GM12864 (cell line): ENCODE results near the gene CHADL.

Source experiments
- DNase-seq: peaks from one replicate; pipeline ENCODE4 v3.0.0-alpha.2; 2011; ENCODE audit warnings: low read depth
- H3K4me3 ChIP-seq: 2 replicates; pipeline ENCODE4 v1.5.1; 2011; ENCODE audit warnings: mild to moderate bottlenecking, low read depth, low read length, control low read depth
- TF ChIP-seq, protein P1 (sequence below): IDR thresholded peaks from 2 replicates; pipeline ENCODE4 v1.5.1; 2011; ENCODE audit warnings: low read depth, mild to moderate bottlenecking, moderate library complexity, low read length, control low read depth, inconsistent platforms; ENCODE audit errors: missing control alignments

The CHADL gene

DNA sequence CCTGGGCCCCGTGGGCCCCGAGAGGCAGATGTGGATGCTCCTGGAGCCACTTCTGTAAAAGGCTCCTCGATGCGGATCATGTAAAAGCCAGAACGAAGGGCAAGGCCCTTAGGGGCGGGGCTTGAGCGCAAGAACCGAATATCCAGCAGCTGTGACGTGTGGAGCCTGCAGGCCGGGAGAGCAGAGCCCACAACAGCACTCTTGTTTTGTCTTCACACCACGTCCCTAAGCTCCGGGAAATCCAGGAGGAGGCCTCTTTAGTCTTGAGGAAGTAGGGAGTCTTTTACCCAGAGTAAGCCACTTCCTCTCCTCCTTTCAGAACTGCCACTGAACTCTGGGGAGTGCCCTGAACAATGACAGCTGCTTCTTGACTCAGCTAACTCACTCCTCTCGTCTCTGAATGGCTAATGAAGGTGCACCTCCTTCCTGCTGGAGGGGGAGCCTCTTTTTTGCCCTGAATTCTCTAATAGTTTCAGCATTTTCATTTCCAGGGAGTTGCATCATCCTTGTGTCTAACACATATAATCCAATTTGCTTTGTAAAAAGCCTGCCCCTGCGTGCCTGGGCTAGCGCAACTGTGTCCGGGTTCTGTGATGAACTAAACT lies 23.1 kb downstream of the CHADL start:
- H3K4me3 ChIP-seq, result no peak overlapping the region
- TF ChIP-seq, protein P1, sequence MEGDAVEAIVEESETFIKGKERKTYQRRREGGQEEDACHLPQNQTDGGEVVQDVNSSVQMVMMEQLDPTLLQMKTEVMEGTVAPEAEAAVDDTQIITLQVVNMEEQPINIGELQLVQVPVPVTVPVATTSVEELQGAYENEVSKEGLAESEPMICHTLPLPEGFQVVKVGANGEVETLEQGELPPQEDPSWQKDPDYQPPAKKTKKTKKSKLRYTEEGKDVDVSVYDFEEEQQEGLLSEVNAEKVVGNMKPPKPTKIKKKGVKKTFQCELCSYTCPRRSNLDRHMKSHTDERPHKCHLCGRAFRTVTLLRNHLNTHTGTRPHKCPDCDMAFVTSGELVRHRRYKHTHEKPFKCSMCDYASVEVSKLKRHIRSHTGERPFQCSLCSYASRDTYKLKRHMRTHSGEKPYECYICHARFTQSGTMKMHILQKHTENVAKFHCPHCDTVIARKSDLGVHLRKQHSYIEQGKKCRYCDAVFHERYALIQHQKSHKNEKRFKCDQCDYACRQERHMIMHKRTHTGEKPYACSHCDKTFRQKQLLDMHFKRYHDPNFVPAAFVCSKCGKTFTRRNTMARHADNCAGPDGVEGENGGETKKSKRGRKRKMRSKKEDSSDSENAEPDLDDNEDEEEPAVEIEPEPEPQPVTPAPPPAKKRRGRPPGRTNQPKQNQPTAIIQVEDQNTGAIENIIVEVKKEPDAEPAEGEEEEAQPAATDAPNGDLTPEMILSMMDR, result no peak
- DNase-seq, result peak; percentile 53

DNA sequence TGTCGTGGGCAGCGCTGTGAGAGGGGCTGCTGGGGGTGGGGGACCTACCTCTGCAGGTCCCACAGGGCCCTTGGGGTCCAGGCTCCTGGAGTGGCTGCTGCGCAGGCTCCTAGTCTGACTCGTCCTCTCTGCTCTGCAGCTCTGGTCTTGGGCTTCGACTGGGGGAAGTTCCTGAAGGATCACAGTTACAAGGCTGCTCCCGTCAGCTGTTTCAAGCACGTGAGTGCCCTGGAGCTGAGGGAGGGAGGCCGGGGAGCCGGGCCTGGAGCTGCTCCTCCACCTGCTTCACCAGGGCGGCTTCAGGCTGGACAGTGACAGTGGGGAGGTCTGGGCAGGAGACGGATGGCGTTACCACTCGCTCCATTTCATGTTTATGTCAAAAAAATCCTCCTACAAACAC lies 23.7 kb downstream of the CHADL start:
- TF ChIP-seq, protein P1, result no peak
- DNase-seq, result no peak
- no peak overlapping the region for H3K4me3 ChIP-seq

DNA sequence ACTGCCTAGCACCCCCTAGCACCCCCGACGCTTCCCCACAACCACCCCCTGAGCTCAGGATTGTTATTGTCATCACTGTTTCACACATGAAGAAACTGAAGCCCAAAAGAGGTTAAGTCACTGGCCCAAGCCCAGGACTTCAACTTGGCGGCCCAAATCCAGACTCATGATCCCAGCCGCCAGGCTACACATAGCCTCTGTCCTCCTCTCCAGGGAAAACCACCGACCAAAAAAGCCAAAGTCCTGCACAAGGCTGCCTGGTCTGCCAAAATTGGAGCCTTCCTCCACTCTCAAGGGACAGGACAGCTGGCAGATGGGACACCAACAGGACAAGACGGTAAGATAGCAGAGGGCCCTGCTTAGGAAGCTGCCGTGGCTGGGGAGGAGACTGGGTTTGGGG lies 24.8 kb downstream of the CHADL start:
- no peak for DNase-seq
- no peak overlapping the region for H3K4me3 ChIP-seq
- TF ChIP-seq, protein P1, result no peak

DNA sequence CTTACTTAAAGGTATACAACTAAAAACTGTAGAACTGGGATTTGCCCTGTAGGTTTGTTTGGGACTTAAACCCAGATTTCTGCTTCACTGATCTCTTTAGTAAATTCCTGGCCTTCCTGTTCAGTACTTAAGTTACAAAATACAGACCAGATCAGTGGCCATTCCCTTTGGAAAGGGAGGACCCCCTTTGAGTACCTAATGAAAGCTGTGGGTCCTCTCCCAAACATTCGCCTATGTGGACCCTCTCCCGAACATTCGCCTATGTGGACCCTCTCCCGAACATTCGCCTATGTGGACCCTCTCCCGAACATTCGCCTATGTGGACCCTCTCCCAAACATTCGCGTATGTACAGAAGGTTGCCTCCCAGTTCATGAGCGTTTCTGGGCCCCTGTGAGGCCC lies 25.3 kb downstream of the CHADL start:
- H3K4me3 ChIP-seq, result no peak overlapping the region
- DNase-seq, result no peak
- TF ChIP-seq, protein P1, result no peak

DNA sequence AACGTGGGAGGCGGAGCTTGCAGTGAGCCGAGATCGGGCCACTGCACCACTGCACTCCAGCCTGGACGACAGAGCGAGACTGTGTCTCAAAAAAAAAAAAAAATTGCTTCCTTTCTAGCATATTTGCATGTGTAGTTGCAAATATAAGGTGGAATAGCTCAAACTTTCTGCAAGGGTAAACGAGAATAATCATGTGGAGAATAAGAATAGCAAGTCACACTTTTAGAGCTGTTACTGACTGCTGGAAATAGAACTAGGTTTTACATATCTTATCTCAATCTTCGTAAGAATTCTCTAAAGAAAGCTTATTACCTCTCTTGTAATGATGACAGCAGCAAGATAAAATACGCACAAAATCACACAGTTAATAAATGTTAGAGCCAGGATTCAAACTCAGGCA lies 34.0 kb downstream of the CHADL start:
- H3K4me3 ChIP-seq, result no peak overlapping the region; the same call in 1 of the 2 replicates
- TF ChIP-seq, protein P1, result no peak
- DNase-seq, result no peak

DNA sequence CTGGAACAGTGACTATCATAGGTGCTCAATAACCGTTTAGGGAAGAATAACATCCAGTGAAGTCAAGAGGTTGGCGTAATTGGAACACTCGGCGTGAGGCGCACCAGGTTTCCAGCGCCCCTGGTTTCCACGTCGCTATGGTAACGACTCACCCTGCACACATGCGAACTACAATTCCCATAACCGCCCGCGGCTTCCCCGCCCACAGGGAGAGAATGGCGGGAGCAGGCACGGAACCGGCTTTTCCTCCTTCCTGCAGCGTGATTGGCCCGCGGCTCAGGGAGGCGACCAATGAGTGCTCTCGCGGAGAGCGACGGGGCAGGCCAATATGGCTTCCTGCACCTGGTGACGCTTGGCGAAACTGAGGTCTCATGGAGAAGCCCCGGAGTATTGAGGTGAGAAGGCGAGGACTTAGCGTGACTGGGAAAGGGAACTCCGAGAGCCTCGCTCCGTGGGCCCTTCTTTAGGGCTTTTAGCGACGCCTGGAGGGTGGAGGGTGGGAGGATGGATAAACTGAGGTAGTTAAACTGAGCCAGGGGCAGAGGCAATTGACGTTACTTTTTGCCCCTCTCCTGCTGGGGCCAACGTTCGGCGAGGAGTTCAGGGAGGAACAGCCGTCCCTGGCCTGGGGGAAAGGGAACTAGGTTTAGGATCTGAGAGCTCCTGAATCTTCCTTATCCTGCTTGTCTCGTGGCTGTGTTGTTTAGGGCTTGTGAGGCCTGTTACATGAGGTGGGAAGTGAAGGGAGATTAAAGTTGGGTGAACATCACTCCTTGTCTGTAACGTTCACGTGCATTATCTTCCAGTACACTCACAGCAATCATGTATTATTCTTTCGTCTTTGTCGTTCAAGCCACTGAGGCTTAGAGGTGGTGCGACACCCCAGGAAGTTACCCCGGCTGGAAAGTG lies 35.5 kb downstream of the CHADL start, which contains the start of gene L3MBTL2:
Gene L3MBTL2 (plus strand): TSS at position 321 of the 909 bp plus-strand sequence. CDS start 51 bp downstream, at position 372.
- TF ChIP-seq, protein P1, result no peak
- H3K4me3 ChIP-seq, result peak within 1 kb of the TSS; percentile 59
- peak; percentile 88 for DNase-seq
